HepG2 (cell line): ENCODE results near the gene MTHFSD. TPM values are rescaled to one million over a fixed set of nuclear protein-coding genes. Genes with fewer than 3 reads are reported as not detected.

Source experiments
- ATAC-seq: fragments of 200-7000 bp; cut with Tn5 transposase; 3 replicates; pipeline ENCODE4 v1.9.1; 2020; ENCODE audit warnings: mild to moderate bottlenecking, moderate library complexity
- BruUV-seq: library from RNA; stranded (reverse); fragments of 400-500 nt; replicated peaks from 2 replicates; lab custom pipeline; 2021; lab: Mats Ljungman, UMichigan
- CTCF ChIA-PET: fragments of 300-600 bp; formaldehyde crosslinking; extraction: SDS; loops from one replicate; lab custom pipeline; 2021; ENCODE audit warnings: low total read pairs, inconsistent platforms, low intra/inter-chr PET ratio; lab: Yijun Ruan, JAX
- POLR2A ChIA-PET: fragments of 350-600 bp; sonication (Branson Sonifier 250); formaldehyde crosslinking; loops from one replicate; lab custom pipeline; 2020; ENCODE audit warnings: antibody characterized with exemption, inconsistent platforms; lab: Yijun Ruan, JAX
- DNase-seq: peaks from one replicate; pipeline ENCODE4 v3.0.0-alpha.2; 2015; ENCODE audit warnings: low spot score
- FAIRE-seq: peaks from 3 replicates; lab custom pipeline; 2011; peaks lifted over from hg19 to GRCh38; lab: Jason Lieb, UNC
- H2AFZ ChIP-seq: one replicate; pipeline ENCODE4 v1.6.1; 2011; ENCODE audit warnings: low read length, inconsistent platforms
- H3K27ac ChIP-seq: fragments of 300-600 bp; 3 replicates; pipeline ENCODE4 v1.8.0; 2011; ENCODE audit warnings: mixed run types, mild to moderate bottlenecking, mixed read lengths, low read length, inconsistent platforms; ENCODE audit not compliant: insufficient read depth; ENCODE audit errors: extremely low read length
- H3K27me3 ChIP-seq, 2 experiments: fragments of 200-600 bp in 1 of 2; 2 replicates in 1 of 2; 3 replicates in 1 of 2; pipeline versions ENCODE4 v1.6.0 to v1.8.0; 2011; ENCODE audit warnings: low read length in 2 of 2, mild to moderate bottlenecking in 2 of 2, moderate library complexity in 2 of 2, inconsistent platforms in 1 of 2; ENCODE audit not compliant: insufficient read depth in 2 of 2, control insufficient read depth in 1 of 2
- H3K36me3 ChIP-seq, 2 experiments: fragments of 200-600 bp in 1 of 2; replicated peaks in 1 of 2; 2 replicates in 1 of 2; 3 replicates in 1 of 2; pipeline versions ENCODE4 v1.5.1 to v1.8.0; 2011; ENCODE audit warnings: low read length in 2 of 2, inconsistent platforms in 1 of 2; ENCODE audit not compliant: insufficient read depth in 2 of 2, control insufficient read depth in 1 of 2
- H3K4me1 ChIP-seq: 2 replicates; pipeline ENCODE4 v1.5.1; 2012; ENCODE audit warnings: low read length, inconsistent platforms; ENCODE audit not compliant: insufficient read depth
- H3K4me2 ChIP-seq: 2 replicates; pipeline ENCODE4 v1.6.0; 2011; ENCODE audit warnings: low read depth, low read length, inconsistent platforms
- H3K4me3 ChIP-seq, 3 experiments: fragments of 200-600 bp in 1 of 3; sonication (generic), shearing (Covaris generic) in 1 of 3; replicated peaks in 1 of 3; 2 replicates each; pipeline ENCODE4 v1.5.1; 2011 to 2016; ENCODE audit warnings: low read length in 3 of 3, inconsistent platforms in 2 of 3, low read depth in 2 of 3, mild to moderate bottlenecking in 2 of 3, control low read depth in 1 of 3, mixed read lengths in 1 of 3; ENCODE audit not compliant: insufficient read depth in 1 of 3
- H3K79me2 ChIP-seq: one replicate; pipeline ENCODE4 v1.6.1; 2011; ENCODE audit warnings: low read length, inconsistent platforms; ENCODE audit not compliant: insufficient read depth
- H3K9ac ChIP-seq: 2 replicates; pipeline ENCODE4 v1.6.0; 2011; ENCODE audit warnings: mild to moderate bottlenecking, low read depth, low read length, inconsistent platforms; ENCODE audit not compliant: insufficient read depth
- H3K9me3 ChIP-seq: 2 replicates; pipeline ENCODE4 v1.5.1; 2012; ENCODE audit warnings: mild to moderate bottlenecking, low read length
- H4K20me1 ChIP-seq: 2 replicates; pipeline ENCODE4 v1.6.0; 2011; ENCODE audit warnings: inconsistent platforms, mild to moderate bottlenecking, low read length, moderate library complexity; ENCODE audit not compliant: insufficient read depth
- MNT ChIP-seq: fragments of 450-650 bp; IDR thresholded peaks from 2 replicates; pipeline ENCODE4 v1.6.1; 2016
- THAP11 ChIP-seq: IDR thresholded peaks from 2 replicates; pipeline ENCODE4 v1.6.1; 2016; ENCODE audit warnings: missing biosample characterization, missing genetic modification reagents
- THRA ChIP-seq: sonication (generic); formaldehyde crosslinking; IDR thresholded peaks from 2 replicates; pipeline ENCODE4 v1.4.0; 2020; ENCODE audit warnings: missing genetic modification reagents, borderline replicate concordance
- ZBED4 ChIP-seq: sonication (generic); formaldehyde crosslinking; IDR thresholded peaks from 2 replicates; pipeline ENCODE4 v1.4.0; 2020; ENCODE audit warnings: missing genetic modification reagents, borderline replicate concordance
- WGBS: methylation state at CpG from one replicate; pipeline ENCODE4 v1.1.6; 2017; ENCODE audit warnings: low lambda C conversion rate; 5-methylcytosine and 5-hydroxymethylcytosine counted together
- in situ Hi-C: cut with HindIII; loops from 2 replicates; pipeline ENCODE4 v1.10.0; 2017; ENCODE audit warnings: low pct_unique_long_range_greater_than_20kb; ENCODE audit not compliant: extremely low pct_ligation_motif_present
- intact Hi-C: fragments of 100-400 bp; cut with micrococcal nuclease; formaldehyde crosslinking; loops from one replicate; pipeline ENCODE4 v1.10.0; 2022; ENCODE audit not compliant: unreplicated experiment
- polyA plus RNA-seq, 8 experiments: library from polyadenylated mRNA; depleted of rRNA in 3 of 8; stranded (reverse) in 7 of 8; unstranded in 1 of 8; fragments of >200 nt; fragmentation: Illumina TruSeq in 4 of 8; extraction: Trizol in 4 of 8; gene quantifications; 2 replicates each; pipeline versions ENCODE4 v1.2.1 to v1.2.3, GENCODE V29; 2011 to 2016; ENCODE audit warnings: low read depth in 4 of 8, missing spikeins in 1 of 8, mixed read lengths in 1 of 8; ENCODE audit not compliant: insufficient read depth in 1 of 8
- total RNA-seq, 5 experiments: library from RNA; depleted of rRNA; stranded (reverse); fragments of >200 nt; fragmentation: Illumina TruSeq; extraction: Trizol; gene quantifications; 2 replicates each; pipeline ENCODE4 v1.2.3, GENCODE V29; 2016; ENCODE audit warnings: low read depth in 1 of 5

MTHFSD gene
- total and polyA plus RNA-seq, 2 of the 13 experiments (the other 11 are each of a cell fraction or from before 2014, with no cell fraction given), result 14.2 to 16.3 TPM

GRCh38 chr16:86597126-86597879 lies 42.3 kb upstream of the MTHFSD start:
- CTCF ChIA-PET, result no interaction called here
- TF ChIP-seq ZBED4 (no peak), THRA (no peak), THAP11 (CRISPR knock-in tag) (no peak), MNT (peak; percentile 98)
- TF ChIP-seq, all 625 proteins: peak for 1
- WGBS, result 36% methylated on average over 18 of the region's 18 CpGs
- in situ Hi-C loops (no loop called here), intact Hi-C loops (no loop called here)
- no peaks in the 10 kb centered on the region for H3K4me1 ChIP-seq
- H3K27me3 ChIP-seq, result peaks cover 6 to 54% of the 10 kb centered on the region in 2 experiments
- H3K36me3 ChIP-seq, result no peaks in the 10 kb centered on the region
- no peak for DNase-seq
- H3K9ac ChIP-seq, result no peak overlapping the region
- H2AFZ ChIP-seq, result no peak overlapping the region
- no peak overlapping the region for H3K4me2 ChIP-seq
- no TSS peak for BruUV-seq
- no peak overlapping the region for H3K4me3 ChIP-seq
- H3K9me3 ChIP-seq, result no peaks in the 10 kb centered on the region
- H3K79me2 ChIP-seq, result no peaks in the 10 kb centered on the region
- no peaks in the 10 kb centered on the region for H4K20me1 ChIP-seq
- H3K27ac ChIP-seq, result no peak overlapping the region
- no peak for ATAC-seq
- no peak for FAIRE-seq
- POLR2A ChIA-PET, result no interaction called here
